HG03045 (cell line): ENCODE measurements around the gene GOLGA8K.
"Not testable (repeated sequence)": the region's sequence is repeated elsewhere in the genome, so short reads cannot be mapped to it uniquely, and the experiment has no call there.

Source experiments
- ATAC-seq: cut with Tn5 transposase; IDR thresholded peaks from one replicate; pipeline ENCODE4 v1.9.1; 2021; ENCODE audit warnings: mild to moderate bottlenecking, moderate library complexity; ENCODE audit not compliant: unreplicated experiment

The GOLGA8K gene

GRCh38 chr15:32356909-32357308 lies 46.2 kb downstream of the GOLGA8K start:
- not testable (repeated sequence) for ATAC-seq

GRCh38 chr15:32352748-32353147 lies 50.3 kb downstream of the GOLGA8K start:
- not testable (repeated sequence) for ATAC-seq

GRCh38 chr15:32350563-32351220 lies 52.4 kb downstream of the GOLGA8K start:
- ATAC-seq = not testable (repeated sequence)

- not testable (repeated sequence) for ATAC-seq
Observed at GRCh38 chr15:32347037-32347436, 56.1 kb downstream of the GOLGA8K start.

- ATAC-seq = not testable (repeated sequence)
Observed at GRCh38 chr15:32345978-32346547, 57.0 kb downstream of the GOLGA8K start.

- ATAC-seq = not testable (repeated sequence)
Observed at GRCh38 chr15:32343921-32344320, 59.2 kb downstream of the GOLGA8K start.
